H4 (cell line): ENCODE data around the gene DCP2. TPM values are rescaled to one million over a fixed set of nuclear protein-coding genes. Genes with fewer than 3 reads are reported as not detected.

Experiments
- DNase-seq: peaks from one replicate; pipeline ENCODE4 v3.0.0-alpha.2; 2015; ENCODE audit warnings: low spot score
- total RNA-seq: library from RNA; depleted of rRNA; stranded (reverse); fragments of >200 nt; shearing (Covaris generic); gene quantifications from 2 replicates; pipeline ENCODE4 v1.2.3, GENCODE V29; 2014; rRNA removed

DCP2 gene
- total RNA-seq, 1 experiment from 2014 or later = 36.1 TPM

- no peak for DNase-seq
Observed at GRCh38 chr5:113065626-113066025, 89.0 kb downstream of the DCP2 start.

- no peak for DNase-seq
Observed at GRCh38 chr5:113067635-113068344, 91.2 kb downstream of the DCP2 start.

- DNase-seq = no peak
Observed at GRCh38 chr5:113068559-113068958, 92.0 kb downstream of the DCP2 start.

Other genes with a start within 250 kb of the DCP2 start
- gene APC, start 238.9 kb upstream of the DCP2 start, total RNA-seq = 25.0 and 29.4 TPM in 2 replicates
- 165 and 187 TPM in 2 replicates for gene SRP19, start 115.5 kb upstream of the DCP2 start, total RNA-seq
- 19.1 and 35.6 TPM in 2 replicates for gene REEP5, start 54.6 kb upstream of the DCP2 start, total RNA-seq